IPS-20b (cell line): ENCODE measurements around the gene DDO.

Experiments
- H3K27ac ChIP-seq: one replicate; pipeline ENCODE4 v1.5.1; 2013; ENCODE audit warnings: low read length
- H3K27me3 ChIP-seq: 2 replicates; pipeline ENCODE4 v1.6.1; 2013; ENCODE audit warnings: mild to moderate bottlenecking, low read length, inconsistent platforms; ENCODE audit not compliant: insufficient read depth
- H3K36me3 ChIP-seq: 2 replicates; pipeline ENCODE4 v1.6.1; 2013; ENCODE audit warnings: low read depth, mild to moderate bottlenecking, inconsistent platforms, low read length, moderate library complexity; ENCODE audit not compliant: insufficient read depth
- H3K4me1 ChIP-seq: 2 replicates; pipeline ENCODE4 v1.6.1; 2013; ENCODE audit warnings: mild to moderate bottlenecking, control low read depth, inconsistent platforms, low read length, moderate library complexity; ENCODE audit not compliant: insufficient read depth
- H3K4me3 ChIP-seq: 2 replicates; pipeline ENCODE4 v1.5.1; 2013; ENCODE audit warnings: mild to moderate bottlenecking, low read length, inconsistent platforms
- H3K9ac ChIP-seq: 2 replicates; pipeline ENCODE4 v1.6.1; 2013; ENCODE audit warnings: low read depth, mild to moderate bottlenecking, inconsistent platforms, low read length, moderate library complexity
- H3K9me3 ChIP-seq: 2 replicates; pipeline ENCODE4 v1.6.1; 2013; ENCODE audit warnings: mild to moderate bottlenecking, low read depth, low read length, inconsistent platforms; ENCODE audit not compliant: insufficient read depth

Gene DDO

GRCh38 chr6:110418594-110418993 lies 3.2 kb upstream of the DDO start:
- no peaks in the 10 kb centered on the region for H3K9me3 ChIP-seq
- no peak overlapping the region for H3K4me3 ChIP-seq
- no peaks in the 10 kb centered on the region for H3K4me1 ChIP-seq
- H3K9ac ChIP-seq, result no peak overlapping the region
- H3K36me3 ChIP-seq, result no peaks in the 10 kb centered on the region
- H3K27me3 ChIP-seq, result no peaks in the 10 kb centered on the region
- H3K27ac ChIP-seq, result no peak overlapping the region

- Histone ChIP-seq H3K4me3 (no peak overlapping the region), H3K36me3 (no peaks in the 10 kb centered on the region), H3K9me3 (no peaks in the 10 kb centered on the region), H3K27ac (no peak overlapping the region), H3K27me3 (no peaks in the 10 kb centered on the region), H3K9ac (no peak overlapping the region), H3K4me1 (no peaks in the 10 kb centered on the region)
These were observed 706 bp downstream of the DDO start for GRCh38 chr6:110414669-110415068.

GRCh38 chr6:110412360-110412759 lies 3.0 kb downstream of the DDO start:
- H3K36me3 ChIP-seq, result no peaks in the 10 kb centered on the region
- H3K4me3 ChIP-seq, result no peak overlapping the region
- no peaks in the 10 kb centered on the region for H3K9me3 ChIP-seq
- no peak overlapping the region for H3K27ac ChIP-seq
- no peak overlapping the region for H3K9ac ChIP-seq
- no peaks in the 10 kb centered on the region for H3K4me1 ChIP-seq
- no peaks in the 10 kb centered on the region for H3K27me3 ChIP-seq

GRCh38 chr6:110410511-110410910 lies 4.9 kb downstream of the DDO start:
- Histone ChIP-seq H3K4me3 (no peak overlapping the region), H3K4me1 (no peaks in the 10 kb centered on the region), H3K27me3 (no peaks in the 10 kb centered on the region), H3K9me3 (no peaks in the 10 kb centered on the region), H3K36me3 (no peaks in the 10 kb centered on the region), H3K9ac (no peak overlapping the region), H3K27ac (no peak overlapping the region)

GRCh38 chr6:110409794-110410193 lies 5.6 kb downstream of the DDO start:
- H3K9ac ChIP-seq, result no peak overlapping the region
- no peaks in the 10 kb centered on the region for H3K36me3 ChIP-seq

GRCh38 chr6:110408901-110409300 lies 6.5 kb downstream of the DDO start:
- H3K27me3 ChIP-seq, result no peaks in the 10 kb centered on the region
- no peaks in the 10 kb centered on the region for H3K4me1 ChIP-seq
- no peaks in the 10 kb centered on the region for H3K36me3 ChIP-seq
- no peak overlapping the region for H3K27ac ChIP-seq
- no peak overlapping the region for H3K4me3 ChIP-seq
- H3K9me3 ChIP-seq, result no peaks in the 10 kb centered on the region
- no peak overlapping the region for H3K9ac ChIP-seq

More at GRCh38 chr6:110409794-110410193, 5.6 kb downstream of the DDO start:
- Histone ChIP-seq H3K4me3 (no peak overlapping the region), H3K27me3 (no peaks in the 10 kb centered on the region), H3K4me1 (no peaks in the 10 kb centered on the region), H3K27ac (no peak overlapping the region), H3K9me3 (no peaks in the 10 kb centered on the region)

GRCh38 chr6:110404607-110405006 lies 10.8 kb downstream of the DDO start:
- Histone ChIP-seq H3K9me3 (no peaks in the 10 kb centered on the region), H3K27me3 (no peaks in the 10 kb centered on the region), H3K4me1 (no peaks in the 10 kb centered on the region), H3K9ac (no peak overlapping the region), H3K4me3 (no peak overlapping the region), H3K27ac (no peak overlapping the region), H3K36me3 (no peaks in the 10 kb centered on the region)

GRCh38 chr6:110401585-110402176 lies 13.7 kb downstream of the DDO start:
- Histone ChIP-seq H3K36me3 (no peaks in the 10 kb centered on the region), H3K9me3 (no peaks in the 10 kb centered on the region), H3K27me3 (no peaks in the 10 kb centered on the region), H3K4me1 (no peaks in the 10 kb centered on the region), H3K9ac (no peak overlapping the region), H3K27ac (no peak overlapping the region), H3K4me3 (no peak overlapping the region)

- H3K9me3 ChIP-seq, result no peaks in the 10 kb centered on the region
- H3K9ac ChIP-seq, result no peak overlapping the region
- H3K36me3 ChIP-seq, result no peaks in the 10 kb centered on the region
- no peak overlapping the region for H3K4me3 ChIP-seq
- H3K27ac ChIP-seq, result no peak overlapping the region
- no peaks in the 10 kb centered on the region for H3K27me3 ChIP-seq
- no peaks in the 10 kb centered on the region for H3K4me1 ChIP-seq
These were observed 15.2 kb downstream of the DDO start for GRCh38 chr6:110400208-110400607.

GRCh38 chr6:110399219-110400071 lies 15.9 kb downstream of the DDO start:
- no peaks in the 10 kb centered on the region for H3K27me3 ChIP-seq
- H3K27ac ChIP-seq, result no peak overlapping the region
- H3K36me3 ChIP-seq, result no peaks in the 10 kb centered on the region
- H3K4me1 ChIP-seq, result no peaks in the 10 kb centered on the region
- H3K9ac ChIP-seq, result no peak overlapping the region
- no peaks in the 10 kb centered on the region for H3K9me3 ChIP-seq
- no peak overlapping the region for H3K4me3 ChIP-seq

- Histone ChIP-seq H3K4me3 (no peak overlapping the region), H3K36me3 (no peaks in the 10 kb centered on the region), H3K27me3 (no peaks in the 10 kb centered on the region), H3K4me1 (no peaks in the 10 kb centered on the region), H3K9me3 (no peaks in the 10 kb centered on the region), H3K27ac (no peak overlapping the region), H3K9ac (no peak overlapping the region)
These were observed 16.6 kb downstream of the DDO start for GRCh38 chr6:110398778-110399177.

GRCh38 chr6:110395221-110395620 lies 20.2 kb downstream of the DDO start:
- no peaks in the 10 kb centered on the region for H3K27me3 ChIP-seq
- no peaks in the 10 kb centered on the region for H3K36me3 ChIP-seq
- no peak overlapping the region for H3K27ac ChIP-seq

More at GRCh38 chr6:110395221-110395620, 20.2 kb downstream of the DDO start:
- Histone ChIP-seq H3K4me1 (no peaks in the 10 kb centered on the region), H3K9me3 (no peaks in the 10 kb centered on the region), H3K4me3 (no peak overlapping the region), H3K9ac (no peak overlapping the region)
